Subcutaneous abdominal adipose tissue (tissue), 5 donors: ENCODE measurements around the gene LSM11.

Experiments used
- H3K27ac ChIP-seq: one replicate; pipeline ENCODE4 v1.7.0; 2013; ENCODE audit warnings: low read depth, mild to moderate bottlenecking, inconsistent platforms, low read length, moderate library complexity
- H3K27me3 ChIP-seq, 5 donors: one replicate each; pipeline ENCODE4 v1.7.0; 2013; ENCODE audit warnings: low read length in 5 of 5, inconsistent platforms in 1 of 5; ENCODE audit not compliant: control insufficient read depth in 5 of 5, insufficient read depth in 4 of 5
- H3K36me3 ChIP-seq, 5 donors: one replicate each; pipeline ENCODE4 v1.7.0; 2013; ENCODE audit warnings: low read length in 5 of 5; ENCODE audit not compliant: control insufficient read depth in 5 of 5, insufficient read depth in 5 of 5
- H3K4me1 ChIP-seq, 5 donors: one replicate each; pipeline ENCODE4 v1.7.0; 2013; ENCODE audit warnings: low read length in 5 of 5, mild to moderate bottlenecking in 3 of 5, moderate library complexity in 1 of 5; ENCODE audit not compliant: control insufficient read depth in 5 of 5, insufficient read depth in 5 of 5
- H3K4me3 ChIP-seq, 5 donors: one replicate each; pipeline ENCODE4 v1.7.0; 2013; ENCODE audit warnings: low read length in 5 of 5, low read depth in 1 of 5
- H3K9ac ChIP-seq, 5 donors: one replicate each; pipeline ENCODE4 v1.7.0; 2013; ENCODE audit warnings: low read length in 5 of 5, mild to moderate bottlenecking in 4 of 5, moderate library complexity in 3 of 5
- H3K9me3 ChIP-seq, 5 donors: one replicate each; pipeline ENCODE4 v1.7.0; 2013; ENCODE audit warnings: low read length in 5 of 5; ENCODE audit not compliant: control insufficient read depth in 5 of 5
- donor health status: healthy.
- donor health status: healthy.
- donor health status: healthy.
- donor health status: healthy.
- donor health status: healthy.

The LSM11 gene

GRCh38 chr5:157766442-157766841 lies 22.9 kb downstream of the LSM11 start:
- peaks cover 0 to 16% (median 12%) of the 10 kb centered on the region in 5 donors for H3K4me1 ChIP-seq
- H3K27me3 ChIP-seq, result no peaks in the 10 kb centered on the region
- H3K27ac ChIP-seq, result no peak overlapping the region
- H3K4me3 ChIP-seq, result no peak overlapping the region
- no peak overlapping the region for H3K9ac ChIP-seq
- H3K9me3 ChIP-seq, result peaks cover 0 to 6% (median 0%) of the 10 kb centered on the region in 5 donors
- H3K36me3 ChIP-seq, result no peaks in the 10 kb centered on the region

GRCh38 chr5:157766902-157767301 lies 23.4 kb downstream of the LSM11 start:
- Histone ChIP-seq H3K27me3 (no peaks in the 10 kb centered on the region), H3K9ac (no peak overlapping the region), H3K27ac (no peak overlapping the region), H3K4me3 (no peak overlapping the region), H3K36me3 (no peaks in the 10 kb centered on the region), H3K4me1 (peaks cover 0 to 16% (median 11%) of the 10 kb centered on the region in 5 donors), H3K9me3 (peaks cover 0 to 6% (median 0%) of the 10 kb centered on the region in 5 donors)

DNA sequence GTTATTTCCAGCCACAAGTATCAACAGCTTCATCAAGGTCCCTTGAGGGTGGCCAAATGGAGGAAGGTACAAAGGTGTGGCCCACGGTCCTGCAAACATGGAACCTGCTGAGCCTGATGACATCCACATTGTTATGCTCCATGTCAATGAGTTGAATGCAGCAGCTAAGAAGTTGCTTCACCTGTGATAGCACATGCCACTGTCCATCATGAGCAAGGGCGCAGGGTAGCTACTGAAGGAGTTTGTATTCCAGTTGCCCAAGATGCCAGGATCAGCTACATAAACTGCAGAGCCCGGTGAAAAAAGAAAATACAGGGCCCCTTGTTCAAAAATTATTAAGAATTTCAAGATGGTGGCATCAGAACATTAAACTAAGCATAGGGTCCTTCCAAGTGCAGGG lies 24.2 kb downstream of the LSM11 start:
- Histone ChIP-seq H3K4me1 (peaks cover 0 to 13% (median 9%) of the 10 kb centered on the region in 5 donors), H3K4me3 (no peak overlapping the region), H3K9me3 (peaks cover 0 to 6% (median 0%) of the 10 kb centered on the region in 5 donors), H3K36me3 (no peaks in the 10 kb centered on the region), H3K27ac (peak overlapping the region; percentile 58), H3K9ac (no peak overlapping the region), H3K27me3 (no peaks in the 10 kb centered on the region)

DNA sequence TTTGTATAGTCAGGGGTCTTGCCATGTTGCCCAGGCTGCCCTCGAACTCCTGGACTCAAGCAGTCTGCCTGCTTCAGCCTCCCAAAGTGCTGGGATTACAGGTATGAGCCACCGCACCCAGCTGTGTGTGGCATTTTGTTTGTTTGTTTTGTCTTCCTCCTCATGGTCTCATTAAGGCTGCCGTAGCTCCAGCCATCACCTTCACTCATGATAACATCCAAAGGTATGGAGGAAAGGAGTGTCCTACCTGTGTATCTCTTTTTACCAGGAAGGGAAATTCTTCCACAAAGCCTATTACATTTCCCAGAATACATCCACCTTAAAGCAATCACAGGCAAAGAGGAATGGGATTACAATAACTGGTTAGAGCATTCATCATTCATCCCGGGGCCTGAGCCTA lies 27.2 kb downstream of the LSM11 start:
- H3K27me3 ChIP-seq, result no peaks in the 10 kb centered on the region
- no peak overlapping the region for H3K4me3 ChIP-seq
- peaks cover 0 to 6% (median 0%) of the 10 kb centered on the region in 5 donors for H3K9me3 ChIP-seq
- no peak overlapping the region for H3K9ac ChIP-seq
- no peaks in the 10 kb centered on the region for H3K36me3 ChIP-seq
- H3K4me1 ChIP-seq, result peaks cover 0 to 13% (median 9%) of the 10 kb centered on the region in 5 donors
- H3K27ac ChIP-seq, result no peak overlapping the region

- no peak overlapping the region for H3K27ac ChIP-seq
- no peak overlapping the region for H3K4me3 ChIP-seq
Observed at GRCh38 chr5:157772127-157772526, 28.6 kb downstream of the LSM11 start.

GRCh38 chr5:157778121-157778805 lies 34.8 kb downstream of the LSM11 start:
- no peak overlapping the region for H3K9ac ChIP-seq
- H3K9me3 ChIP-seq, result no peaks in the 10 kb centered on the region
- H3K36me3 ChIP-seq, result peaks cover 0 to 4% (median 0%) of the 10 kb centered on the region in 5 donors
- no peaks in the 10 kb centered on the region for H3K27me3 ChIP-seq
- H3K4me1 ChIP-seq, result no peaks in the 10 kb centered on the region
- H3K4me3 ChIP-seq, result no peak overlapping the region
- H3K27ac ChIP-seq, result no peak overlapping the region

More at GRCh38 chr5:157772127-157772526, 28.6 kb downstream of the LSM11 start:
- peaks cover 0 to 6% (median 0%) of the 10 kb centered on the region in 5 donors for H3K9me3 ChIP-seq
- no peak overlapping the region for H3K9ac ChIP-seq
- H3K36me3 ChIP-seq, result no peaks in the 10 kb centered on the region
- no peaks in the 10 kb centered on the region for H3K27me3 ChIP-seq
- peaks cover 0 to 10% (median 9%) of the 10 kb centered on the region in 5 donors for H3K4me1 ChIP-seq

GRCh38 chr5:157779221-157779620 lies 35.7 kb downstream of the LSM11 start:
- Histone ChIP-seq H3K9me3 (no peaks in the 10 kb centered on the region), H3K27ac (no peak overlapping the region), H3K4me3 (no peak overlapping the region), H3K27me3 (no peaks in the 10 kb centered on the region), H3K36me3 (peaks cover 0 to 5% (median 1%) of the 10 kb centered on the region in 5 donors), H3K4me1 (no peaks in the 10 kb centered on the region), H3K9ac (no peak overlapping the region)

- H3K4me1 ChIP-seq, result no peaks in the 10 kb centered on the region
- no peaks in the 10 kb centered on the region for H3K9me3 ChIP-seq
- peaks cover 18 to 42% (median 28%) of the 10 kb centered on the region in 5 donors for H3K36me3 ChIP-seq
- H3K4me3 ChIP-seq, result no peak overlapping the region
- H3K9ac ChIP-seq, result no peak overlapping the region
- no peak overlapping the region for H3K27ac ChIP-seq
- no peaks in the 10 kb centered on the region for H3K27me3 ChIP-seq
Observed at GRCh38 chr5:157785801-157786200, 42.3 kb downstream of the LSM11 start.

DNA sequence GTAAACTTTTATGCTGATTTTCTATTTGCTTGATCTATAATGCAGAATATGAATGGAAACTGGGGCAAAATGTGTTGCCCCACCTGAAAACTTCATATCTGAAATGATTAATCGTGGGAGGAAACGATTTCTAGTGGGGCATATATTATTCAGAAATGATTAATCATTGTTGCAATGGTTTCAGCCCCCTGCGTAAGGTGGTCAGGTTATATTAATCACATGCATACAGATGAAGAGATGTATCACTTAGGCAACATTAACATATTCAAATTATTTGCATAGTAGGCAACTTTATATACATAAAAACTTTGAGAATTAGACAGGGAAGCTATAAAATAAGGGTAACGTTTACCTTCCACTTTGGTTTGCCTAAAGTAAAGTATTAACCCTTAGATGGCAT lies 49.8 kb downstream of the LSM11 start:
- Histone ChIP-seq H3K36me3 (peaks cover 13 to 43% (median 24%) of the 10 kb centered on the region in 5 donors), H3K9ac (no peak overlapping the region), H3K27me3 (no peaks in the 10 kb centered on the region), H3K9me3 (no peaks in the 10 kb centered on the region), H3K4me1 (no peaks in the 10 kb centered on the region), H3K27ac (no peak overlapping the region), H3K4me3 (no peak overlapping the region)

DNA sequence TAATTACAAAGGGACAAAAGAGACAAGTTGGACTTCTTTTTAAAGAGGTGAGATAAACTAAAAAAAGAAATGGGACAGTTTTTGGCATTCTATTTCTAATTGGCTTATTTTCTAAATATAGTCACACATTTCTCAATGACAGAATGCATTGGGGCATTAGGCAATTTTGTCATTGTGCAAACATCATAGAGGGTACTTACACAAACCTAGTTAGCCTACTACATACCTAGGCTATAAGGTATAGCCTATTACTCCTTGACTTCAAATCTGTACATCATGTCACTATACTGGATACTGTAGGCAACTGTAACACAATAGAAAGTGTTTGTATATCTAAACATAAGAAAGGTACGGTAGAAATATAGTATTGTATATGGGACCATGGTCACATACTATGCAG lies 56.1 kb downstream of the LSM11 start:
- Histone ChIP-seq H3K4me1 (peaks cover 0 to 6% (median 0%) of the 10 kb centered on the region in 5 donors), H3K27ac (no peak overlapping the region), H3K4me3 (no peak overlapping the region), H3K9me3 (no peaks in the 10 kb centered on the region), H3K9ac (no peak overlapping the region), H3K27me3 (no peaks in the 10 kb centered on the region), H3K36me3 (peaks cover 6 to 29% (median 15%) of the 10 kb centered on the region in 5 donors)
